Measurements from ENCODE around the gene RAB27B.
"Not testable (repeated sequence)": the region's sequence is repeated elsewhere in the genome, so short reads cannot be mapped to it uniquely, and the experiment has no call there.

The RAB27B gene

DNA sequence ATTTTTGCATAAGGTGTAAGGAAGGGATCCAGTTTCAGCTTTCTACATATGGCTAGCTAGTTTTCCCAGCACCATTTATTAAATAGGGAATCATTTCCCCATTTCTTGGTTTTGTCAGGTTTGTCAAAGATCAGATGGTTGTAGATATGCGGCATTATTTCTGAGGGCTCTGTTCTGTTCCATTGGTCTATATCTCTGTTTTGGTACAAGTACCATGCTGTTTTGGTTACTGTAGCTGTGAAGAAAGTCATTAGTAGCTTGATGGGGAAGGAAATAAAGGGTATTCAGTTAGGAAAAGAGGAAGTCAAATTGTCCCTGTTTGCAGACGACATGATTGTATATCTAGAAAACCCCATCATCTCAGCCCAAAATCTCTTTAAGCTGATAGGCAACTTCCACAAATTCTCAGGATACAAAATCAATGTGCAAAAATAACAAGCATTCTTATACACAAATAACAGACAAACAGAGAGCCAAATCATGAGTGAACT lies 7.4 kb upstream of the RAB27B start:
- not testable (repeated sequence) for DNase-seq

DNA sequence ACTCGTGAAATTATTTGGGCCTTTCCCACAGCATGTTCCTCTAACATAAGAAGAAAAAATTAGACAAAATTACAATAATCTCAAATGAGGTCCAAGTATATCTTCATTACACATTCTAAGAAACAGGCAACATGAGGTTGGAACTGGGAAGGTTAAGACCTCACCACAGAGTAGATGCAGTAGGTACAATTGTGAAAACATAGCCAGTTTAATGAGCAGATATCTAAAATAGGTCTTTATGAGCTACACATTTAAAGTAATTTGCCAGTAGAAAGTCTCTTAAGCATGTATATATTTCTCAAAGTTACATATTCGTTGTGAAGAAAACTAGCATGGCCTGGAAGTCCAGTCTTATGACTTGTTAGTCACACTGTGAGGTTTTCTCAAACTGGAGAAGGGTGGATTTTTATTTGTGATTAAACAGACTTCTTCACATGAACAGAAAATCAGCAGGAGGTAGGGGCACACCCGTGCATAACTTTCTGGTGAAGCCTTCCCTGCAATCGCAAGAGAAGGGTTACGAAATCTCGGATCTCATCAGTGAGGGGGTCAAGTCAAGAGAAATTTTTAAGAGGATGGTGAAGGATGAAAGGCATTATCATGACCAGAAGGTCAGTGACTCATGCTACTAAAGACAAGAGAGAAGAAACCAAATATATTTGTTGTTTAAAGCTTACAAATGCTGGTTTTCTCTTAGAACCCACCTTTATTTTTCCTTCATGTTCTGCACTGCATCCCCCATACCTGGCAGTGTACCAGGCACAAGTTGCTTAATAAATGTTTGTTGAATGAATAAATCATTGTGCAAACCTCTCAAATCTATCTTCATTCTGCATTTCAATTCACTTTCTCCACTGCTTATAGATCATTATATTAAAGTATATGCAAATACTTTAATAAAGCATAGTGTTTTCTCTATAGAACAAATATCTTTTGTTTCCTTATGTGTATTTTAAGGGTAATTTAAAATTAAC lies 5.1 kb upstream of the RAB27B start:
- no peak for DNase-seq

DNA sequence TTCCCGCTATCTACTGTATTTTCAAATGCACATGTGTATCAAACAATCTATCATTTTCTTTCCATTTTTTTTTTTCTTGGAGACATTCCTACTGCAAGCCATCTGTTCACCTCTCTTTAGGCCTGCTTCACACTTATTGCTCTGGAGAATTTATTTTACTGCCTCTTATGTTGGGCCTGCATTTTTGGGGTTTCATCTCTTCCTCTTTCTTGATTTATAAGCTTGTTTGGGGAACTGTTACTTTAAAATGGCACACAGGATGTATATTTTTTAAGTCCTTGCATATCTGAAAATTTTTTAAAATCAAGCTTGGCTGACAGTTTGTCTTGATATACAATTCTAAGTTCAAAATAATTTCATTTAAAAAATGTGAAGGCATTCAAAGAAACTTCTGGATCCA lies 3.5 kb upstream of the RAB27B start:
- DNase-seq: no peak

DNA sequence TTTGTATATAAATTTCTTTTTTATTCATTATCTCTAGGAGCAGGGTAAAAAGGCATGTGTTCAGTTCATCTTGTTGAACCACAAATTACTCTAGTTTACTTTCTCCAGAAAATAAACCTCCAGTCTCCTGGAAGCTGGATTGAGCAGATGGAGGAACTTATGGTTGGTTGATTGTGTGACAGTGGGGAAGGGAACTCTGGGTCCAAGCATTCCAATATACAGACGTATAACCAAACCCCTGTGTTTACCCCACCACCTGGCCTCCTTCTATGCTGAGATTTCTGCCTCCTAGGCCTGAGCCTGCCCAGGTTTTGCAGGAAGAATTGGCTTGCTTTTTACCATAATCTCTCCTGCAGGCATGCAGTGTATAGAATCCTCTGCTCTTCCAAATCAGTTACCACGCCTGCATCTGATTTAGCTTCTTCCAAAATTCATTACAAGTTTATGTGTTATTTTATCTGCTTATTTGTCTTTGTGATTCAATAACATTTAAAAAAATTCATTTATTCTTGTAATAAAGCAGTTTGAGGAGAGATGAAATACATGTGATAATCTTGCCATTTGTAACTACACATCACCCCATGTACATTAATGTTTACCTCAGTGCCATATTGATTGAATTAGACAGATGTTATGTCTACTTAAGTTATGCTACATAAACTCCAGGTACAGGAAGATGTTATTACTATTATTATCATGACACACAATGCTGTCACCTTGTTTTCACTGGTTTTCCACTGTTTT lies 2.5 kb upstream of the RAB27B start:
- no peak for DNase-seq

DNA sequence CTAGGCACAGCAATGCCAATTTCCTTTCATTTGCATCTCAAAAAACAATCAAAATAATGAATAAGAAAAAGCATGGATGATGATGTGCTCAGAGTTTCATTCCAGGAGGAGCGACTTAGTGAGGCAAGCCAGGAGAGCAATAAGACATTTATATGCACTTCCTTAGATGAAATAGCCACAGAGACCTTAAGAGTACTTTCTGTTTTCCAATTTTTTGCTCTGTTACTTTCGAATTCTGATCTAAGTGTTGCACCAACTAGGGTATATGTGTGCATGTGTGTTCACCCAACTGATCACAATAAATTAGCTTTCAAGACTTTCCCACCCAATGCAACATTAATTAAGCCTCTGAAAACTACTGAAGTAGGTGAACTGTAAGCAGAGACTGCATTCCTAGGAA lies 709 bp downstream of the RAB27B start:
- no peak for DNase-seq

DNA sequence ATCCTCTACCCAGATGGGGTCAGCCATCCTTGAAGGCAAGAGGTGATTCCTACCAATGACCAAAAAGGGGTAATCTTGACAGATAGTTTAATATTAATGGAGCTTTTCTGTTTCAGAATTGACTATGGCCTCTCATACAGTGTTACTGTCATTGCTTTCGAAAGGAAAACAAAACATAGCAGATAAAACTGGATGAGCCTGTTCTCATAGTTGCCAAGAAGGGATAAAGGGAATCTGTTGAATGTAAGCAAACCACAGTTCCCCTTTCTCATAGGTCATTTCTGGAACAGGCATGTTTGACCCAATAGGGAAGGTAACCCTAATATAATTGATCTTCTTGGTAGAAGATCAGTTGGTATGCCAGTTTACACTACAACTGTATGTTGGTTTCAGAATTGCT lies 1.6 kb downstream of the RAB27B start:
- DNase-seq: no peak

DNA sequence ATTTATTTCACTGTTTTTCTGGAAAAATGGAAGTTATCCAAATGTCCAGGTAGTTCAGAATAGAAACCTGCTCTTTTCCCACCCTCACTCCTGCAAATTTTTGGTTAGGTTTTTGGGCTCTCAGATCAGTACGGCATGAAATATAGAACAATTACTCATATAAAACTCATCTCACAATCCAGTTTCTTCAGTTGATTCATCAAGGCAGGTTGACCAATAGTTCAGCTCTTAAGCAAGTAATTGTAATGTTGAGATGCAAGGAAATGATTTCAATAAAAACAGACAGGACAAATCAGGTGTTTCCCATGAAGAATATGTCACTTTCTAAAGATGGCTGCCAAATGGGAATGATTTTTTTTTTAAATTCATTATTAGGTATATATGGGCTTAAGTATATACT lies 2.0 kb downstream of the RAB27B start:
- no peak for DNase-seq

DNA sequence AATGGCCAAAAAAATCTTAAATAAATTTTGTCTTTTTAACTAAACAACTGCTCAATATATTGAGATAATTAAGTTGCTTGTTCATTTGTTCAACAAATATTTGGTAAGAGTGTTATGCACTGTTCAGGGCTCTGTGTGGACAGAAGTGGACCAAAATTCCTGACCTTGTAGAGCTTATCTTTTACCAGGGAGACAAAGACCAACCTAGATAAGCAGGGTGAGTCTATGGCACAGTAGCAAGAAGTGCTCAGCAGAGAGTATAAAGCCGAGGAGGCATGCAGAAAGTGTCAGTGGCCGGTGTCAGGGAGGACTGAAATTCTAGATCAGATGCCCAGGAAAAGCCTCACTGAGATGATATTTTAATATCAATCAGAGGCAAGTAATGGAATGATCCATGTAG lies 2.6 kb downstream of the RAB27B start:
- DNase-seq: no peak

DNA sequence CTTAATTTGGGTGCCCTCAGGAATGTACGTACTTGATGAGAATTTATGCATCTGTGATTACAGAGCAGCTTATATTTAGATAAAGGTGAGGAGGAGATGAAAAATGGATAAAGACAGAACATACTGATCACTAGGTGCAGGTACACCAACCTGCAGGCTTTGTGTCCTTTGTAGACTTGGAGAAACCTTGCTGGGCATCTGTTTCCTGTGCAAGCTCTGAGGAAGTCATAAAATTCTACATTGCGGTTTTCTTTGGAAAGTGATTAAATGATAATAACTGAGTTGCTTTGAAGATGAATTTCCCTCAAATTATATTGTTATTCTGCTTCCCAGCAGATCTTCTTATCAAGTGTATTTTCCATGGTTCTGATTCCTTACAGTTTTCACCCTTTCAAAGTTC lies 7.7 kb downstream of the RAB27B start:
- no peak for DNase-seq

DNA sequence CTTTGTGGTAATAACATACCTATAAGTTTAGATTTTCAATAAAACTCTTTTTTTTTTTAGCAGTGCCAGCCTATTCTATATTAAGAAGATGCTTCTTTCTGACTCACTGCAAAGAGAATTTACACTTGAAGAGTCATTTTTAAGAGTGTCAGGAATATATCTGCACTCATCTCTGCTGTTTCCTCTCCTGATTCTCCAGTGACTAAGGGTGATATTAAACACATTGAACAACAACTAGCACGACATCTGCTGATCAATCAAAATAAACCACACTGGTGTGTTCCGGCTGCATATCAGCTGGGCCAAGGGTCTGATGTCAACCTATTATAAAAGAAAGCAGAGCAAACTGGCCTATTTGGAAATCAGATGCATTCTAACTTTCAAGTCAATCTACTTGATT lies 15.0 kb downstream of the RAB27B start:
- no peak for DNase-seq

DNA sequence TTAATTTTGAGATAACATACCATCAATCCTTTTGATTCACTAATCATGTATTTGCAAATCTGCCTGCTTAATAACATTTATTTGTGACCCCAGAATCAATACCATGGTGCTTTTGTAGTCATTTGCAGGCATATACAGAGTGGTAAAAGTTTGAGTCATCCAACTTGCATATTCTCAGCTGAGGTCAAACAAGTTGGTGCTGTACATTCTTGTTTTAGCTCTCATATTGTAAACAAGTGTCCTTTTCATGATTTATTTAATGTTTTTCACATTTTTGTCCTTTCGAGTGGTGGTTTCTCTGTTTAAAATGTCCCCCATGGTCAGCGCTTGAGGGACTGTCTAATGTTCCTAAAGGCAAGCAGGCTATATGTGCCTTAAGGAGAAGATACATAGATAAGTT lies 17.5 kb downstream of the RAB27B start:
- no peak for DNase-seq

DNA sequence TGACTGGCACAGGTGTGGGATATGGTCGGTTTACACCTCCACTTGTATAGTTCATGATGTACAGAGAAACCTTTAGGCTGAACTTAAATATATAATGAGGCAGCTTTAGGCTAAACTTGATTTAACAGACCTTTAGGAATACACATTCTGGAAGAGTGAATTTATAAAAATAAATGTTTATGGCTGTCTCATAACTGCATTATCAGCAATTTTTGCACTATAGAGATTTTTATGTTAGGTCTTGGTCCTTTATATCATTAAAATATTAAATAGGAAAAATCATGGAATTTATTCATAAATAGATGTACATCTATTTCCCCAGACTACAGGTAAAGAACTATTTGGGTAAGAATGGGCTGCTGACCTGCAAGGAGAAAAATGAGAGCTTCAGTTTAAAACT lies 19.8 kb downstream of the RAB27B start:
- no peak for DNase-seq

DNA sequence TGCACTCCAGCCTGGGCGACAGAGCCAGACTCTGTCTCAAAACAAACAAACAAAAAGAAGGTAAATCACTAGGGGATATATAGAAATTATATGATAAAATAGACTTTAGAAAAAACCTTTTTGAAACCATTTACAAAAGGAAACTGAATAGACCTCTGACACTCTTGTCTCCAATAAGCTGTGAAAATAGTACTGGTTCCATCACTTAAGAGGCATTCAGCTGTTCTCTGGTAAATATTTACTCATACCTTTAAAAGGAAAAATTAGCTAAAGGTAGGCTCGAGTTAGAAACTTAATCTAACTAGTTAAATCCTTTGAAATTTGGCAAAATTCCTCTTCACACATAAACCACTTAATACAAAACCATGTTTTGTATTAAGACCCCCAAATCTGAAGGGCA lies 21.4 kb downstream of the RAB27B start:
- DNase-seq: no peak

DNA sequence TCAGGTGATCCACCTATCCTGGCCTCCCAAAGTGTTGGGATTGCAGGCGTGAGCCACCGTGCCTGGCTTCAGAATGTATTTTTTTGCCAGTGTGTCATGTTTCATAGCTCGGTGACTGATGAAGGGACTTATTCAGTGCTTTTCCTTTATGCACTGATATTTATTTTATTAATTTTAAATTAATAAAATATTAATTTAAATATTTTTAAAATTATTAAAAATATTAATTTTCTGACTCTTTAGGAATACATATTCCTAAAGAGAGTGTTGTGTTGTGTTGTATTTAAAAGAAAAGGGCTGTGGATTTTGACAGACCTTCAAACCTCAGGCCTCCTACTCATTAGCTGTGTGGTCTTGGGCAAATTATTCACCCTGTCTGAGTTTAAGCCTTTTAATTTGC lies 22.3 kb downstream of the RAB27B start:
- no peak for DNase-seq

DNA sequence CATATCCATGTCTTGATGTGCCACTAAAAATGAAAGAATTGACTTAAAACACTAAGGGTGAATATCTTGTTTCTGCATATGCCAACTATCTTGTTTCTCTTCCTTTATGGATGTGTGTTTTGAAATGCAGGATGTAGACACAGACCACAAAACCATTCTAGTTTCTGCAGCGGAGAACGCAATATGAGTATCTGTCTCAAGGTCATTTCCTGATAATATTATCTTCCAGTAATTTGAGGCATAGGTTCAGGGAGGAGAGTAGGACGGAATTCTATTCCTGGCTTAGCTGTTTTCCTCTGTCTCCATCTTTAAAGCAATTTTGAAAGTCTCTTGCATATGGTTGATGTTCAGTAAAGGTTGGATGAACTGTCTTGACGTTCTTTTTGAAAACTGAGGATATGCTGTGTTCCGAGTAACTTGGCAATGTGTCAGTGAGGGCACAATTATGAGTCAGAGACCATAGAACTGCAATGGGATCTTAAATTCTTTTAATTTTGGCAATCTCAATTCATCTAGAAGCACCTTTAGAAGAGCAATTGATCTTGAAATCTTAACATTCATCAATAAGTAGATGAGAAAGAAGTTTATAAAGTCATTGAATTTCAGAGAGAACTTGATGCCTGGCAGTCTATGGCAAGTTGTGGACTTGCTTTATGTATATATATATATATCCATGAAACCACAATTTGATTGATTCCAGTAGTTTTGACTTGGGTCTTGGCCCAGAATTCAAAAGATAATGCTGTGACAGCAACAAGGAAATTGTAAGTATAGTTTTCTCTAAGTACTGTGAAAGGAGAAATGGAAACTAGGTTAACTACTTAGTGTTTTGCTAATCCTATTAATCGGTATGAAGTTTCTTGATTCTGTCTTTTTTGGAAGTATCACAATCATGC lies 24.8 kb downstream of the RAB27B start:
- DNase-seq: no peak

DNA sequence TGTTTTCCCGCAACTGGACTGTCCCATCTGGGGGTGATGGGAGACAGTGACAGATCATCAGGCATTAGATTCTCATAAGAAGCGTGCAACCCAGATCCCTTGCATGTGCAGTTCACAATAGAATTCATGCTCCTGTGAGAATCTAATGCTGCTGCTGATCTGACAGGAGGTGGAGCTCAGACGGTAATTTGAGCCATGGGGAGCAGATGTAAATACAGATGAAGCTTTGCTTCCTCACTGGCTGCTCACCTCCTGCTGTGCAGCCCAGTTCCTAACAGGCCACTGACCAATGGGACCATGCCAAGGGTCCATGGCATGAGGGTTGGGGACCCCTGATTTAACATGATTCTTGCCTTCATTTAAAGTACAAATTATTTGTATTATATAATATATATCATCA lies 26.8 kb downstream of the RAB27B start:
- not testable (repeated sequence) for DNase-seq

DNA sequence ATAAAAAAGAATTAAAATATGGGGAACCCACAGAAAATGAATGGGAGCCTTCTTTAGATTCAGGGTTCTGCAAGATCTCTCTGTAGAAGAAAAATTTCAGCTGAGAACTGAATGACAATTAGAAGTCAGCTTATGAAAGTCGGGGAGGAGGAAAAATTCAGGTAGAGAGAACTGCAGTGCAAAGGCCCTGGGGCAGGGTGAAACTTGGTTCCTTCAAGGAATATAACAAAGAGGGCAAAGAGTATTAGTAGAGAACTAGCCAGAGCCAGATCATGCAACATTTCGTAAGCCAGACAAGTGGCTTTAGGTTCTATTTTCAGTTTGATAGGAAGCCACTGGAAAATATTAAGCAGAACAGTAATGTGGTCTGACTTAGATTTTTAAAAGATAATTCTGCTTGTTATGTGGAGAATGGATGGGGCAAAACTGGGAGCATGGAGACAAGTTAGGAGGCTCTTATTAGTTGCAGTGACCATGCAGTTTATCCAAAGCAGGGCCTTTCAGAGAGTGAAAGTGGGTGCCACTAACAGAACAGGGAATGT lies 27.9 kb downstream of the RAB27B start:
- no peak for DNase-seq

DNA sequence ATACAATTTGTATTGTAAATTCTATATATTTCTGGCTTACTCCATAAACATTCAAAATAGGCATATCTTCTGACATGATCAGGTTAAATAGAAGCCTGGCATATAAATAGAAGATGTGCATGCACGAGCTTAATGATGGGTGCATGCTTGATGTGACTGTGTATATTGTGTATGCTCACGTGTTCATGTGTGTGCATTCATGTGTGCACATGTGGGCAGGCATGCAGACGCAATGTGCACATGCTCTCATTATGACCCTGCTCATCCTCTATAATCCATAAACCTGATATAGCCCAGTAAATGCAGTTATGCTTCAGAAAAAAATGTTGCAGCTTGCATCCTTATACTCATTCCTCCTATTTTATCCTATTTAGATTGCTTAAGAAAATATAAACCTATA lies 29.2 kb downstream of the RAB27B start:
- DNase-seq: no peak

DNA sequence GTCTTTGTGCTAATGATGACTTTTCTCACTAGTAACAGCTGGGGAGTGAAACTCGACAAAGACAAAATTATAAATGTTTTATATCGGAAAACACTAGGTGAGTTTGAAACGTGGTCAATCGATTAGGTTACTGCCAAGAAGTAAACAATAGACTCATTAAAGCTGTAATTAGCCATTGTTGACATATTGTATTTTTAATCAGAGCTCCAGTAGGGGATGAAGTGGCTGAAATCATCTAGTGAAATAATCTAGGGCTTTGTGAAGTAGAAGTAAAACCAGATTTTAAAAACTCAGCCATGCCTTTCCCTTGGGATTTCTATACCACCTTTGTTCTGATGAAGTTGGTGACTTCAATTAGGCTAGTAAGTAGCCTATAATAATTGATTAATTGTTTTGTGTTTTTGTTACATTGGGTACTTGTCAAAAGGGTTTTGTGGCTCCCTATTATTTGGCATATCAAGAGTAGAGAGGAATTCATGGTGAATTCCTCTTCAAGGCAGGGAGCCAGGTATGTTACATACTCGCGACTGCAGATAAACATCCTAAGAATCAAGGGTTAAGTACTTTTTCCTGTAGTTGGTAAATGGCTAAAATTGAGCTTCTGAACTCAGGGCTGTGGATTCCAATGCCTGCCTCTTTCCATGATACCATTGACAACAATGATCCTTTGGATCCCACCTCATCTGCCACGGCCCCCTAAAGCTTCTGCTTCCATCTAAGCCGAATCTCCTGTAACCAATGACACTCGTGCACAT lies 31.6 kb downstream of the RAB27B start:
- no peak for DNase-seq

DNA sequence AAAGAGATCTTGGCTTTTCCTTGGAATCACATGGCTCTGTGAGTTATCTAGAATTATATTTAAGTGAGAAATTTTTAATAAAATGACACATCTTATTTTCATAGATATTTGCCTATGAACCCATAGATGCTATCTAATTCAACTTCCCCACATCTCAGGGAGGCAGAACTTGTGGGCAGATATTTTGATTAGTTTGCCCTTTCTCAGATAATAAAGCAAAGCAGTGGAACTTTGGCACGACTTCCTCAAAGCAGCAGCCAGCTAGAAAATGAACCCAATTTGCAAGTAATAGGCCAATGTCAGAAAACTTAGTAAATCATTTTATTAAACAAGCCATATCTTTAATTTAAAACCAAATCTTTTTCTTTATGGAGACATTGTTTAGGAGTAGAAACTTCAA lies 32.7 kb downstream of the RAB27B start:
- DNase-seq: no peak

DNA sequence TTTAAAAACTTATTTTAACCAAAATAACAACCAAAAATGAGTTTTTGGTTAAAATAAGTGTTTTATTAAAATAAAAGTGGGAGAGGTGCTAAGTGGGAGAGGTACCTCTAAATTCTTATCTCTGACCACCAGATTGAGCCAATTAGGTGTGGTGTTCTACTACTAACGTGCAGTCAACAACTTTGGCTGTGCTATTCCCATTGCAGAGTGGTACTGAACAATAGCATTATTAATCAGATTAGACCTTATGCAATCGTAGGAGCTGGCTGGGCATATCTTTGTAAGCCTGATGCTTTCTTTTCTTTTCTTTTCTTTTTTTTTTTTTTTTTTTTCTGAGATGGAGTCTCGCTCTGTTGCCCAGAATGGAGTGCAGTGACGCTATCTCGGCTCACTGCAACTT lies 38.9 kb downstream of the RAB27B start:
- no peak for DNase-seq

DNA sequence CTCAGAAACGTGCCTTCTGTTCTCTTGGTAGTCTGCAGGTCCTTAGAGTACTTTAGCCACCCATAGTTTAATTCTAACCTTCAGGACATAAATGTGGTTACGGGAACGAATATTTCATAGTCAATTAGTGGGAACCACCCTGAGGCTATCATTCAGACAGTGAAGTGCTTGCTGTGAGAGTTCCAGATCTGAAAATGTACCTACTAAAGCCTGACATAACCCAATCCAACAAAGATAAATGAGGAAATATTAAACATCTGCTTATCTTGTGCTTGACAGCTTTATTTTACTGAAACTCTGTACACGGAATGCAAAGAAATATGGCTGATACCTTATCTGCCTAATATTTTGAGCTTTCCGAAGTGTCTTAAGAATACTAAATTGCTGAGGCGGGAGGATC lies 43.0 kb downstream of the RAB27B start:
- no peak for DNase-seq
